AG04450 (cell line): ENCODE data around the gene KMT2E. TPM values are rescaled to one million over a fixed set of nuclear protein-coding genes. Genes with fewer than 3 reads are reported as not detected.

Source experiments
- CTCF ChIA-PET: fragments of 300-600, 350-600 bp; formaldehyde crosslinking; extraction: SDS; loops from one replicate; lab custom pipeline; 2022; ENCODE audit warnings: antibody characterized with exemption, inconsistent platforms; lab: Charles Lee
- POLR2A ChIA-PET: fragments of 350-600 bp; formaldehyde crosslinking; extraction: SDS; loops from one replicate; lab custom pipeline; 2021; ENCODE audit warnings: antibody characterized with exemption, inconsistent platforms; lab: Yijun Ruan, JAX
- DNase-seq: peaks from one replicate; pipeline ENCODE4 v3.0.0-alpha.2; 2011; ENCODE audit warnings: low read depth, low spot score
- H3K27ac ChIP-seq: one replicate; pipeline ENCODE4 v1.5.1; 2012; ENCODE audit warnings: low read depth, low read length, control low read depth
- H3K27me3 ChIP-seq: one replicate; pipeline ENCODE4 v1.6.0; 2012; ENCODE audit warnings: low read length; ENCODE audit not compliant: control insufficient read depth, insufficient read depth
- H3K4me3 ChIP-seq: 2 replicates; pipeline ENCODE4 v1.5.1; 2011; ENCODE audit warnings: mild to moderate bottlenecking, low read depth, low read length, control low read depth
- H3K9me3 ChIP-seq: 2 replicates; pipeline ENCODE4 v1.5.1; 2012; ENCODE audit warnings: low read length; ENCODE audit not compliant: control insufficient read depth, insufficient read depth
- CTCF ChIP-seq: IDR thresholded peaks from 2 replicates; pipeline ENCODE4 v1.5.1; 2011; ENCODE audit warnings: low read depth, low read length, control low read depth, inconsistent platforms
- polyA plus RNA-seq: library from polyadenylated mRNA; depleted of rRNA; stranded (reverse); fragments of >200 nt; gene quantifications from 2 replicates; pipeline ENCODE4 v1.2.3, GENCODE V29; 2011

The KMT2E gene
- polyA plus RNA-seq, 1 experiment = 13.8 TPM

GRCh38 chr7:105096306-105096705, 82.3 kb downstream of the KMT2E start:
- CTCF ChIA-PET = interaction anchor here (0.6 kb wide), 1 partner anchor 183 kb away, joined by 4 read pairs; no protein-coding TSS in a partner anchor

GRCh38 chr7:105097619-105098018, 83.6 kb downstream of the KMT2E start:
- POLR2A ChIA-PET = interaction anchor here (1.1 to 1.2 kb wide), 2 partner anchors 73 to 83 kb away, joined by 3 to 5 read pairs; partner anchors contain the start of gene KMT2E
- CTCF ChIA-PET = interaction anchor here (0.6 kb wide), 2 partner anchors 168 to 434 kb away, joined by 3 read pairs; no protein-coding TSS in a partner anchor
- TF ChIP-seq CTCF = no peak
- H3K4me3 ChIP-seq = no peak overlapping the region
- H3K9me3 ChIP-seq = no peaks in the 10 kb centered on the region
- peak; percentile 72 for DNase-seq
- H3K27ac ChIP-seq = peak overlapping the region; percentile 71
- no peaks in the 10 kb centered on the region for H3K27me3 ChIP-seq

More at GRCh38 chr7:105096306-105096705, 82.3 kb downstream of the KMT2E start:
- no peak overlapping the region for H3K27ac ChIP-seq
- H3K4me3 ChIP-seq = no peak overlapping the region
- no peak for DNase-seq
- TF ChIP-seq CTCF = no peak
- no peaks in the 10 kb centered on the region for H3K27me3 ChIP-seq
- H3K9me3 ChIP-seq = no peaks in the 10 kb centered on the region
- POLR2A ChIA-PET = interaction anchor here (0.7 kb wide), 1 partner anchor 79 kb away, joined by 3 read pairs; no protein-coding TSS in a partner anchor

GRCh38 chr7:105098863-105099515, 85.0 kb downstream of the KMT2E start:
- no peak overlapping the region for H3K4me3 ChIP-seq
- H3K27ac ChIP-seq = no peak overlapping the region
- CTCF ChIA-PET = interaction anchor here (1.5 kb wide), 1 partner anchor 432 kb away, joined by 3 read pairs; no protein-coding TSS in a partner anchor
- H3K27me3 ChIP-seq = no peaks in the 10 kb centered on the region
- TF ChIP-seq CTCF = no peak
- H3K9me3 ChIP-seq = no peaks in the 10 kb centered on the region
- DNase-seq = no peak
- POLR2A ChIA-PET = interaction anchor here (0.5 kb wide), 1 partner anchor 107 kb away, joined by 8 read pairs; no protein-coding TSS in a partner anchor

GRCh38 chr7:105101864-105102263, 87.9 kb downstream of the KMT2E start:
- H3K4me3 ChIP-seq = no peak overlapping the region
- ChIA-PET POLR2A (no interaction called here), CTCF (interaction anchor here (1.5 to 2.3 kb wide), 2 partner anchors 85 to 121 kb away, joined by 3 to 6 read pairs; no protein-coding TSS in a partner anchor)
- no peak for DNase-seq
- H3K9me3 ChIP-seq = no peaks in the 10 kb centered on the region
- H3K27me3 ChIP-seq = no peaks in the 10 kb centered on the region
- TF ChIP-seq CTCF = no peak
- no peak overlapping the region for H3K27ac ChIP-seq
